MM.1S (cell line): ENCODE measurements around the gene STAG1.

Experiments used
- DNase-seq: peaks from one replicate; pipeline ENCODE4 v3.0.0-alpha.2; 2015
- H2AFZ ChIP-seq: fragments of 300-600 bp; sonication (generic); 2 replicates; pipeline ENCODE4 v1.6.0; 2016; ENCODE audit warnings: antibody characterized with exemption, low read length
- H3F3A ChIP-seq: fragments of 300-600 bp; sonication (generic); 2 replicates; pipeline ENCODE4 v1.6.1; 2016; ENCODE audit warnings: mild to moderate bottlenecking, antibody characterized with exemption, low read length, moderate library complexity, mixed read lengths; ENCODE audit not compliant: insufficient read depth
- H3K27ac ChIP-seq: fragments of 300-600 bp; sonication (generic); 2 replicates; pipeline ENCODE4 v1.5.1; 2016; ENCODE audit warnings: mild to moderate bottlenecking, low read length
- H3K27me3 ChIP-seq: fragments of 300-600 bp; sonication (generic); replicated peaks from 2 replicates; pipeline ENCODE4 v1.6.0; 2016; ENCODE audit warnings: low read length; ENCODE audit not compliant: insufficient read depth
- H3K36me3 ChIP-seq: fragments of 300-600 bp; sonication (generic); replicated peaks from 2 replicates; pipeline ENCODE4 v1.6.1; 2016; ENCODE audit warnings: mild to moderate bottlenecking, low read length, mixed read lengths; ENCODE audit not compliant: insufficient read depth
- H3K4me1 ChIP-seq: fragments of 300-600 bp; sonication (generic); 2 replicates; pipeline ENCODE4 v1.6.1; 2016; ENCODE audit warnings: low read length, mixed read lengths
- H3K4me2 ChIP-seq: fragments of 300-600 bp; sonication (generic); 2 replicates; pipeline ENCODE4 v1.6.0; 2016; ENCODE audit warnings: low read depth, low read length
- H3K4me3 ChIP-seq: fragments of 300-600 bp; sonication (generic); 2 replicates; pipeline ENCODE4 v1.5.1; 2016; ENCODE audit warnings: low read length, mixed read lengths
- H3K79me2 ChIP-seq: fragments of 300-600 bp; sonication (generic); 2 replicates; pipeline ENCODE4 v1.6.1; 2016; ENCODE audit warnings: mixed run types, low read length, mixed read lengths
- H3K9ac ChIP-seq: fragments of 300-600 bp; sonication (generic); 2 replicates; pipeline ENCODE4 v1.6.1; 2016; ENCODE audit warnings: low read length, mixed read lengths
- H3K9me2 ChIP-seq: fragments of 300-600 bp; sonication (generic); replicated peaks from 2 replicates; pipeline ENCODE4 v1.6.1; 2016; ENCODE audit warnings: mild to moderate bottlenecking, low read length, mixed read lengths; ENCODE audit not compliant: insufficient read depth
- H3K9me3 ChIP-seq: fragments of 300-600 bp; sonication (generic); replicated peaks from 2 replicates; pipeline ENCODE4 v1.6.1; 2016; ENCODE audit warnings: mild to moderate bottlenecking, low read length, mixed read lengths; ENCODE audit not compliant: insufficient read depth
- H4K20me1 ChIP-seq: fragments of 300-600 bp; sonication (generic); 2 replicates; pipeline ENCODE4 v1.6.1; 2016; ENCODE audit warnings: mild to moderate bottlenecking, low read length, moderate library complexity, mixed read lengths; ENCODE audit not compliant: insufficient read depth
- EZH2 ChIP-seq: fragments of 300-600 bp; sonication (generic); optimal IDR thresholded peaks from 2 replicates; pipeline ENCODE3; 2017; ENCODE audit warnings: low read depth, mild to moderate bottlenecking, antibody characterized with exemption, low read length, mixed read lengths
- EZH2phosphoT487 ChIP-seq: fragments of 300-600 bp; sonication (generic); IDR thresholded peaks from 2 replicates; pipeline ENCODE4 v1.6.1; 2018; ENCODE audit warnings: antibody characterized with exemption, low read length
- TF ChIP-seq, protein P1 (sequence below): fragments of 300-600 bp; sonication (generic); IDR thresholded peaks from 2 replicates; pipeline ENCODE4 v1.5.1; 2016; ENCODE audit warnings: antibody characterized with exemption, low read length, mixed read lengths

The STAG1 gene

DNA sequence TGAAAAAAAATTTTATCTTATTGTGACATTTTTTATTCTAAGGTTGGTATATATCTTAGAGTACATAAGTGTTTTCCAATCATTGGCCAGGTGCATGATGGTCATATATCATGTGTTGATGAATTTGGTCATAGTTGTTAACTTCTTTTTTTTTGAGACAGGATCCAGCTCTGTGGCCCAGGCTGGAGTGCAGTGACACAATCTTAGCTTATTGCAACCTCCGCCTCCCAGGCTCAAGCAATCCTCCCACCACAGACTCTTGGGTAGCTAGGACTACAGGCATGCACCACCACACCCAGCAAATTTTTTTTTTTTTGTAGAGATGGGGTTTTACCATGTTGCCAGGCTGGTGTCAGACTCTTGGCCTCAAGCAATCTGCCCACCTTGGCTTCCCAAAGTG, 458.0 kb downstream of the STAG1 start:
- no peak for TF ChIP-seq EZH2
- TF ChIP-seq, protein P1, sequence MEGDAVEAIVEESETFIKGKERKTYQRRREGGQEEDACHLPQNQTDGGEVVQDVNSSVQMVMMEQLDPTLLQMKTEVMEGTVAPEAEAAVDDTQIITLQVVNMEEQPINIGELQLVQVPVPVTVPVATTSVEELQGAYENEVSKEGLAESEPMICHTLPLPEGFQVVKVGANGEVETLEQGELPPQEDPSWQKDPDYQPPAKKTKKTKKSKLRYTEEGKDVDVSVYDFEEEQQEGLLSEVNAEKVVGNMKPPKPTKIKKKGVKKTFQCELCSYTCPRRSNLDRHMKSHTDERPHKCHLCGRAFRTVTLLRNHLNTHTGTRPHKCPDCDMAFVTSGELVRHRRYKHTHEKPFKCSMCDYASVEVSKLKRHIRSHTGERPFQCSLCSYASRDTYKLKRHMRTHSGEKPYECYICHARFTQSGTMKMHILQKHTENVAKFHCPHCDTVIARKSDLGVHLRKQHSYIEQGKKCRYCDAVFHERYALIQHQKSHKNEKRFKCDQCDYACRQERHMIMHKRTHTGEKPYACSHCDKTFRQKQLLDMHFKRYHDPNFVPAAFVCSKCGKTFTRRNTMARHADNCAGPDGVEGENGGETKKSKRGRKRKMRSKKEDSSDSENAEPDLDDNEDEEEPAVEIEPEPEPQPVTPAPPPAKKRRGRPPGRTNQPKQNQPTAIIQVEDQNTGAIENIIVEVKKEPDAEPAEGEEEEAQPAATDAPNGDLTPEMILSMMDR: no peak
- no peak for TF ChIP-seq EZH2phosphoT487
- DNase-seq: no peak
- H3K4me1 ChIP-seq: no peaks in the 10 kb centered on the region

DNA sequence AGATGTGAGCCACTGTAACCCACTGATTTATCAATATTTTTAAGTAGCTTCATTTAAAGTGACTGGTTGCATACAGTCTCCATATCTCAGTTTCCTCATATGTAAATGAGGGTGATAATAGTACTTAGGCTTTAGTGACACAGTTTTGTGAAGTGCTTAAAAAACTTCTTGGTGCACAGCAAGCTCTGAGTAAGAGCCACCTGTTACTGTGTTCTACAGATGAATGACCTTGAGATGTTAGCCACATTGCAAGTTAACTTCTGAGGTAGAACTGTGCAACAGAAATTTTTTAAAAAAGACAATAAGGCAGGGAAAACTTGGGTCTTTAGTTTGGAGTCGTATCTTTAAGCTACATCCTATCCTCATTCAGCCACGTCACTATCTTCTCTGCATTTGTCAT, 458.9 kb downstream of the STAG1 start:
- no peak overlapping the region for H2AFZ ChIP-seq
- no peak overlapping the region for H3K27ac ChIP-seq
- no peaks in the 10 kb centered on the region for H3K79me2 ChIP-seq
- no peaks in the 10 kb centered on the region for H3K4me1 ChIP-seq
- TF ChIP-seq EZH2: no peak
- no peak for TF ChIP-seq EZH2phosphoT487
- TF ChIP-seq, protein P1: no peak
- no peaks in the 10 kb centered on the region for H3K9me3 ChIP-seq
- no peaks in the 10 kb centered on the region for H3F3A ChIP-seq
- no peak overlapping the region for H3K4me3 ChIP-seq
- H3K4me2 ChIP-seq: no peak overlapping the region
- DNase-seq: no peak
- H3K9ac ChIP-seq: no peak overlapping the region
- no peaks in the 10 kb centered on the region for H4K20me1 ChIP-seq
- 0 out of 2 replicates have a peak, but pooled peaks cover 3% of the 10 kb centered on the region for H3K36me3 ChIP-seq
- no peaks in the 10 kb centered on the region for H3K27me3 ChIP-seq
- no peaks in the 10 kb centered on the region for H3K9me2 ChIP-seq

More for the DNA sequence above, 458.0 kb downstream of the STAG1 start:
- Histone ChIP-seq H2AFZ (no peak overlapping the region), H3K27me3 (no peaks in the 10 kb centered on the region), H3K9me2 (no peaks in the 10 kb centered on the region), H3F3A (no peaks in the 10 kb centered on the region), H3K4me3 (no peak overlapping the region), H3K9ac (no peak overlapping the region), H3K36me3 (0 out of 2 replicates have a peak, but pooled peaks cover 3% of the 10 kb centered on the region), H4K20me1 (no peaks in the 10 kb centered on the region), H3K4me2 (no peak overlapping the region), H3K79me2 (no peaks in the 10 kb centered on the region), H3K9me3 (no peaks in the 10 kb centered on the region), H3K27ac (no peak overlapping the region)

DNA sequence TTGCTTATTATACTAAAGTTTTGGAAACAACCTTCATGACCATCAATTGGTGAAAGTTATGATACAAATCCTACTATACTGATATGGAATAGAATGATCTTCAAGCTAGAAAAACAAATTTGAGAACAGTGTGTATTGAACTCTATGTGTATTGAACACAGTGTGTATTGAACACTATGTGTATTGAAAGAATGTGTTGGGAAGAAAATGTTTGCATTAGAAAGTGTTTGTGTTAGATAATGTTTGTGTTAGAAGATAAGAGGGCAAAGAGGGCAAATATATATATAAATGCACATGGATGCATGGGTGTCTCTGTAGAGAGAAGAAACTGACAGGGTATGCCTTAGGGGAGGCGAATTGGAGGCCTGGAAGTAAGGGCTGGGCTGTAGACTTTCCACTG, 459.7 kb downstream of the STAG1 start:
- Histone ChIP-seq H3K79me2 (no peaks in the 10 kb centered on the region), H3K36me3 (0 out of 2 replicates have a peak, but pooled peaks cover 3% of the 10 kb centered on the region), H4K20me1 (no peaks in the 10 kb centered on the region), H2AFZ (no peak overlapping the region), H3K9ac (no peak overlapping the region), H3K4me2 (no peak overlapping the region), H3K4me1 (no peaks in the 10 kb centered on the region), H3K27me3 (no peaks in the 10 kb centered on the region), H3K27ac (no peak overlapping the region), H3K9me2 (no peaks in the 10 kb centered on the region), H3K9me3 (no peaks in the 10 kb centered on the region), H3F3A (no peaks in the 10 kb centered on the region), H3K4me3 (no peak overlapping the region)
- DNase-seq: no peak
- TF ChIP-seq, protein P1: no peak
